ENCODE data around the gene PHAF1.

The PHAF1 gene

GRCh38 chr16:67148656-67149275 lies 39.0 kb downstream of the PHAF1 start:
- DNase-seq, result no peak

GRCh38 chr16:67149276-67150046 lies 39.7 kb downstream of the PHAF1 start:
- no peak for DNase-seq

GRCh38 chr16:67150047-67150832 lies 40.5 kb downstream of the PHAF1 start:
- DNase-seq, result no peak

GRCh38 chr16:67150833-67151396 lies 41.2 kb downstream of the PHAF1 start, which contains the start of gene B3GNT9:
Gene B3GNT9, minus strand, starts transcription at chr16:67150998. Its CDS starts 513 bp downstream, at chr16:67150485.
- DNase-seq, result no peak

- DNase-seq, result no peak
Measured at GRCh38 chr16:67151431-67152097, 41.8 kb downstream of the PHAF1 start.

- DNase-seq, result no peak
Measured at GRCh38 chr16:67154578-67155294, 45.0 kb downstream of the PHAF1 start.

GRCh38 chr16:67155295-67156142 lies 45.8 kb downstream of the PHAF1 start:
- no peak for DNase-seq

- no peak for DNase-seq
Measured at GRCh38 chr16:67156143-67156844, 46.6 kb downstream of the PHAF1 start.

GRCh38 chr16:67157106-67157748 lies 47.5 kb downstream of the PHAF1 start:
- DNase-seq, result no peak

- DNase-seq, result no peak
Measured at GRCh38 chr16:67157892-67158635, 48.3 kb downstream of the PHAF1 start.

- no peak for DNase-seq
Measured at GRCh38 chr16:67158637-67159600, 49.2 kb downstream of the PHAF1 start.

- no peak for DNase-seq
Measured at GRCh38 chr16:67161595-67162058, 51.9 kb downstream of the PHAF1 start.

GRCh38 chr16:67162506-67163163 lies 52.9 kb downstream of the PHAF1 start:
- no peak for DNase-seq

GRCh38 chr16:67163164-67163998 lies 53.6 kb downstream of the PHAF1 start:
- no peak for DNase-seq

- no peak for DNase-seq
Measured at GRCh38 chr16:67163999-67164558, 54.3 kb downstream of the PHAF1 start.

- no peak for DNase-seq
Measured at GRCh38 chr16:67164599-67165061, 54.9 kb downstream of the PHAF1 start, which contains the start of gene HSF4. Gene HSF4, plus strand, starts transcription at chr16:67164745. Its CDS starts 67 bp downstream, at chr16:67164812.

Measured in NCI-H2081 treated with DMSO at 0.1 percent for 48 hours (cell line).